Measurements from ENCODE around the gene FBXW11. TPM values are rescaled to one million over a fixed set of nuclear protein-coding genes. Genes with fewer than 3 reads are reported as not detected.

FBXW11 gene
- total and polyA plus RNA-seq, 7 experiments from 2014 or later, result 15.0 to 40.7 (median 30.0) TPM

- Histone ChIP-seq H3K27me3 (ENCODE audit: control insufficient read depth in 2 of 2, insufficient read depth in 2 of 2, low read length in 2 of 2) (no peaks in the 10 kb centered on the region), H3K9me3 (ENCODE audit: control insufficient read depth in 2 of 3, low read length in 3 of 3) (no peaks in the 10 kb centered on the region), H3K4me1 (ENCODE audit: control insufficient read depth in 2 of 2, insufficient read depth in 2 of 2, low read length in 2 of 2) (peaks cover 36 to 40% of the 10 kb centered on the region in 2 donors), H3K36me3 (ENCODE audit: control insufficient read depth in 2 of 3, insufficient read depth in 3 of 3, low read length in 3 of 3) (peaks cover 0 to 4% (median 0%) of the 10 kb centered on the region in 3 experiments), H3K27ac (ENCODE audit: low read depth, low read length) (peak overlapping the region; percentile 91), H3K4me3 (ENCODE audit: low read length) (peak overlapping the region; percentile 89)
- H3K27me3 Mint-ChIP-seq, result no peaks in the 10 kb centered on the region
- peaks cover 0 to 2% (median 0%) of the 10 kb centered on the region in 11 donors for H3K9me3 Mint-ChIP-seq
- ATAC-seq, result no peak
- CTCF ChIA-PET, result interaction anchor here (0.6 kb wide), 1 partner anchor 36 kb away, joined by 3 read pairs; no protein-coding TSS in a partner anchor
- intact Hi-C loops (cut with micrococcal nuclease), result loop anchor here (2.0 to 10.0 kb wide), 9 partner anchors 37 to 1912 kb away; partner anchors contain the start of genes CPEB4 (in 1 of the 2) and RPL26L1 (in 1 of the 2)
- peaks cover 0 to 5% (median 0%) of the 10 kb centered on the region in 5 donors for H3K36me3 Mint-ChIP-seq
- H3K4me1 Mint-ChIP-seq, result peaks cover 48 to 77% (median 73%) of the 10 kb centered on the region in 7 donors
- H3K27ac Mint-ChIP-seq, result peak overlapping the region; percentile 92 to 98 (median 97)
- DNase-seq, result peak in 3 of 9 donors; percentile 15 to 49 (median 17)
- peak overlapping the region; percentile 93 to 99 (median 96) for H3K4me3 Mint-ChIP-seq
- POLR2A ChIA-PET, result interaction anchor here (0.6 to 4.7 kb wide), 9 partner anchors 8 to 617 kb away, joined by 3 to 41 read pairs (median 8); partner anchors contain the start of gene NPM1
Observed at GRCh38 chr5:172004824-172005237, 1.6 kb downstream of the FBXW11 start.

GRCh38 chr5:172003746-172004145 is 2.7 kb downstream of the FBXW11 start:
- H3K9me3 ChIP-seq (ENCODE audit: control insufficient read depth in 2 of 3, low read length in 3 of 3), result no peaks in the 10 kb centered on the region
- H3K4me1 ChIP-seq (ENCODE audit: control insufficient read depth in 2 of 2, insufficient read depth in 2 of 2, low read length in 2 of 2), result peaks cover 36 to 40% of the 10 kb centered on the region in 2 donors
- CTCF ChIA-PET, result no interaction called here
- DNase-seq (no peak), ATAC-seq (no peak)
- peaks cover 0 to 5% (median 0%) of the 10 kb centered on the region in 5 donors for H3K36me3 Mint-ChIP-seq
- POLR2A ChIA-PET, result interaction anchor here (1.0 to 4.6 kb wide), 2 partner anchors 63 to 616 kb away, joined by 3 to 27 read pairs; partner anchors contain the start of gene NPM1
- peak overlapping the region in 8 of 10 donors; percentile 13 to 79 (median 40) for H3K4me3 Mint-ChIP-seq
- peaks cover 0 to 4% (median 0%) of the 10 kb centered on the region in 3 experiments for H3K36me3 ChIP-seq (ENCODE audit: control insufficient read depth in 2 of 3, insufficient read depth in 3 of 3, low read length in 3 of 3)
- H3K4me3 ChIP-seq (ENCODE audit: low read length), result no peak overlapping the region
- peak overlapping the region in 1 of 9 donors; percentile 48 for H3K27ac Mint-ChIP-seq
- peaks cover 51 to 85% (median 78%) of the 10 kb centered on the region in 7 donors for H3K4me1 Mint-ChIP-seq
- no peak overlapping the region for H3K27ac ChIP-seq (ENCODE audit: low read depth, low read length)
- intact Hi-C loops (cut with micrococcal nuclease), result loop anchor here (2.0 to 10.0 kb wide), 6 partner anchors 43 to 1881 kb away; partner anchors contain the start of genes CPEB4 (in 1 of the 2) and RPL26L1 (in 1 of the 2)
- peaks cover 0 to 2% (median 0%) of the 10 kb centered on the region in 11 donors for H3K9me3 Mint-ChIP-seq
- no peaks in the 10 kb centered on the region for H3K27me3 ChIP-seq (ENCODE audit: control insufficient read depth in 2 of 2, insufficient read depth in 2 of 2, low read length in 2 of 2)
- no peaks in the 10 kb centered on the region for H3K27me3 Mint-ChIP-seq

- peaks cover 0 to 5% (median 0%) of the 10 kb centered on the region in 5 donors for H3K36me3 Mint-ChIP-seq
- H3K4me3 Mint-ChIP-seq, result peak overlapping the region in 7 of 10 donors; percentile 13 to 79 (median 43)
- intact Hi-C loops (cut with micrococcal nuclease), result loop anchor here (10.0 kb wide), 4 partner anchors 682 to 1882 kb away; partner anchors contain the start of genes CPEB4 (in 1 of the 2) and RPL26L1 (in 1 of the 2)
- no peak overlapping the region for H3K4me3 ChIP-seq (ENCODE audit: low read length)
- peak overlapping the region in 4 of 9 donors; percentile 19 to 62 (median 44) for H3K27ac Mint-ChIP-seq
- ATAC-seq (no peak), DNase-seq (no peak)
- H3K27me3 Mint-ChIP-seq, result no peaks in the 10 kb centered on the region
- H3K27ac ChIP-seq (ENCODE audit: low read depth, low read length), result no peak overlapping the region
- H3K4me1 ChIP-seq (ENCODE audit: control insufficient read depth in 2 of 2, insufficient read depth in 2 of 2, low read length in 2 of 2), result peaks cover 36 to 38% of the 10 kb centered on the region in 2 donors
- no peaks in the 10 kb centered on the region for H3K27me3 ChIP-seq (ENCODE audit: control insufficient read depth in 2 of 2, insufficient read depth in 2 of 2, low read length in 2 of 2)
- H3K4me1 Mint-ChIP-seq, result peaks cover 53 to 86% (median 73%) of the 10 kb centered on the region in 7 donors
- ChIA-PET CTCF (no interaction called here), POLR2A (interaction anchor here (1.0 kb wide), 1 partner anchor 64 kb away, joined by 3 read pairs; no protein-coding TSS in a partner anchor)
- peaks cover 0 to 4% (median 0%) of the 10 kb centered on the region in 3 experiments for H3K36me3 ChIP-seq (ENCODE audit: control insufficient read depth in 2 of 3, insufficient read depth in 3 of 3, low read length in 3 of 3)
- no peaks in the 10 kb centered on the region for H3K9me3 ChIP-seq (ENCODE audit: control insufficient read depth in 2 of 3, low read length in 3 of 3)
- H3K9me3 Mint-ChIP-seq, result peaks cover 0 to 2% (median 0%) of the 10 kb centered on the region in 11 donors
Observed at GRCh38 chr5:172002840-172003512, 3.5 kb downstream of the FBXW11 start.

- Mint-ChIP-seq H3K27me3 (no peaks in the 10 kb centered on the region), H3K27ac (peak overlapping the region in 1 of 9 donors; percentile 19), H3K9me3 (peaks cover 0 to 2% (median 0%) of the 10 kb centered on the region in 11 donors), H3K4me1 (peaks cover 48 to 86% (median 73%) of the 10 kb centered on the region in 7 donors), H3K36me3 (peaks cover 0 to 7% (median 0%) of the 10 kb centered on the region in 5 donors), H3K4me3 (peak overlapping the region in 4 of 10 donors; percentile 9 to 47 (median 38))
- ATAC-seq (no peak), DNase-seq (peak in 3 of 9 donors; percentile 12 to 15 (median 12))
- ChIA-PET POLR2A (no interaction called here), CTCF (no interaction called here)
- Histone ChIP-seq H3K27me3 (ENCODE audit: control insufficient read depth in 2 of 2, insufficient read depth in 2 of 2, low read length in 2 of 2) (no peaks in the 10 kb centered on the region), H3K4me1 (ENCODE audit: control insufficient read depth in 2 of 2, insufficient read depth in 2 of 2, low read length in 2 of 2) (peaks cover 31 to 32% of the 10 kb centered on the region in 2 donors), H3K4me3 (ENCODE audit: low read length) (no peak overlapping the region), H3K36me3 (ENCODE audit: control insufficient read depth in 2 of 3, insufficient read depth in 3 of 3, low read length in 3 of 3) (peaks cover 0 to 4% (median 0%) of the 10 kb centered on the region in 3 experiments), H3K27ac (ENCODE audit: low read depth, low read length) (no peak overlapping the region), H3K9me3 (ENCODE audit: control insufficient read depth in 2 of 3, low read length in 3 of 3) (no peaks in the 10 kb centered on the region)
- intact Hi-C loops (cut with micrococcal nuclease), result loop anchor here (10.0 kb wide), 4 partner anchors 682 to 1882 kb away; partner anchors contain the start of genes CPEB4 (in 1 of the 2) and RPL26L1 (in 1 of the 2)
Observed at GRCh38 chr5:172002310-172002709, 4.1 kb downstream of the FBXW11 start.

- Histone ChIP-seq H3K4me1 (ENCODE audit: control insufficient read depth in 2 of 2, insufficient read depth in 2 of 2, low read length in 2 of 2) (peaks cover 24 to 27% of the 10 kb centered on the region in 2 donors), H3K36me3 (ENCODE audit: control insufficient read depth in 2 of 3, insufficient read depth in 3 of 3, low read length in 3 of 3) (peaks cover 0 to 9% (median 0%) of the 10 kb centered on the region in 3 experiments), H3K27me3 (ENCODE audit: control insufficient read depth in 2 of 2, insufficient read depth in 2 of 2, low read length in 2 of 2) (no peaks in the 10 kb centered on the region), H3K27ac (ENCODE audit: low read depth, low read length) (no peak overlapping the region), H3K9me3 (ENCODE audit: control insufficient read depth in 2 of 3, low read length in 3 of 3) (no peaks in the 10 kb centered on the region), H3K4me3 (ENCODE audit: low read length) (no peak overlapping the region)
- intact Hi-C loops (cut with micrococcal nuclease), result loop anchor here (10.0 kb wide), 4 partner anchors 685 to 1885 kb away; partner anchors contain the start of genes CPEB4 (in 1 of the 2) and RPL26L1 (in 1 of the 2)
- no peak for ATAC-seq
- peak overlapping the region in 2 of 10 donors; percentile 26 to 51 for H3K4me3 Mint-ChIP-seq
- no peak for DNase-seq
- peaks cover 39 to 91% (median 76%) of the 10 kb centered on the region in 7 donors for H3K4me1 Mint-ChIP-seq
- H3K9me3 Mint-ChIP-seq, result no peaks in the 10 kb centered on the region
- ChIA-PET POLR2A (no interaction called here), CTCF (no interaction called here)
- no peaks in the 10 kb centered on the region for H3K27me3 Mint-ChIP-seq
- H3K36me3 Mint-ChIP-seq, result peaks cover 0 to 29% (median 10%) of the 10 kb centered on the region in 5 donors
- H3K27ac Mint-ChIP-seq, result peak overlapping the region in 1 of 9 donors; percentile 6
Observed at GRCh38 chr5:171999877-172000276, 6.6 kb downstream of the FBXW11 start.

GRCh38 chr5:171999100-171999499 is 7.3 kb downstream of the FBXW11 start:
- H3K27ac ChIP-seq (ENCODE audit: low read depth, low read length), result no peak overlapping the region
- Mint-ChIP-seq H3K4me1 (peaks cover 35 to 92% (median 72%) of the 10 kb centered on the region in 7 donors), H3K36me3 (peaks cover 0 to 29% (median 11%) of the 10 kb centered on the region in 5 donors), H3K4me3 (peak overlapping the region in 1 of 10 donors; percentile 27), H3K27me3 (no peaks in the 10 kb centered on the region), H3K9me3 (no peaks in the 10 kb centered on the region), H3K27ac (no peak overlapping the region)
- H3K36me3 ChIP-seq (ENCODE audit: control insufficient read depth in 2 of 3, insufficient read depth in 3 of 3, low read length in 3 of 3), result peaks cover 0 to 9% (median 0%) of the 10 kb centered on the region in 3 experiments
- no peak overlapping the region for H3K4me3 ChIP-seq (ENCODE audit: low read length)
- no peaks in the 10 kb centered on the region for H3K9me3 ChIP-seq (ENCODE audit: control insufficient read depth in 2 of 3, low read length in 3 of 3)
- no peak for DNase-seq
- no peak for ATAC-seq
- ChIA-PET POLR2A (interaction anchor here (1.1 kb wide), 1 partner anchor 8 kb away, joined by 3 read pairs; no protein-coding TSS in a partner anchor), CTCF (no interaction called here)
- peaks cover 16 to 20% of the 10 kb centered on the region in 2 donors for H3K4me1 ChIP-seq (ENCODE audit: control insufficient read depth in 2 of 2, insufficient read depth in 2 of 2, low read length in 2 of 2)
- H3K27me3 ChIP-seq (ENCODE audit: control insufficient read depth in 2 of 2, insufficient read depth in 2 of 2, low read length in 2 of 2), result no peaks in the 10 kb centered on the region
- intact Hi-C loops (cut with micrococcal nuclease), result no loop called here

Measured in naive thymus-derived CD4-positive, alpha-beta T cell (primary cell).